Measurements from ENCODE around the gene HAUS7. TPM values are rescaled to one million over a fixed set of nuclear protein-coding genes. Genes with fewer than 3 reads are reported as not detected.
A peak's percentile ranks its signal among the peaks of the same experiment; 100 is the strongest.

HAUS7 gene
- total and polyA plus RNA-seq, 9 donors: 9.3 to 28.7 (median 18.7) TPM

GRCh38 chrX:153454901-153455550 is 15.3 kb downstream of the HAUS7 start:
- Histone ChIP-seq H3K9me3 (no peaks in the 10 kb centered on the region), H3K4me3 (no peak overlapping the region), H3K27me3 (no peaks in the 10 kb centered on the region), H3K27ac (no peak overlapping the region), H3K36me3 (no peaks in the 10 kb centered on the region), H3K4me1 (ENCODE audit: insufficient read depth) (no peaks in the 10 kb centered on the region)
- intact Hi-C loops (cut with DNase I): no loop called here
- DNase-seq: no peak
- TF ChIP-seq CTCF (IDR thresholded peaks at IDR 0.05) (no peak), EP300 (IDR thresholded peaks at IDR 0.05) (no peak), POLR2A (IDR thresholded peaks at IDR 0.05) (no peak)
- WGBS, 3 donors: 89 to 94% (median 92%) methylated on average over 16 of the region's 16 CpGs

DNA sequence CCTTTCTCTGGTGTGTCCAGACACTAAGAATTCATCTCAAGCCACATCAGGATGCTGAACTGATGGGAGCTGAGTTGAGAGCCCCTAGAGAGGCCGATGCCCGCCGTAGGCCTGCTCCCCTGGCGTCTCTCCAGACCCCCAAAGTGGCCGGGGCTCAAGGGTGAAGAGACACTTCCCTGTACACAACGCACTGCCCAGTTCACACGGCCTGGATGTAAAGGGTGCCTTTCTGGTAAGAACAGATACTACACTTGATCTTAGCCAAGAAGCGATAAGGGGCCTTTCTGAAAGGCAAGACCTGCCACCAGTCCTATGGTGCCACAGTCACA is 19.5 kb downstream of the HAUS7 start:
- intact Hi-C loops (cut with DNase I): no loop called here
- H3K9me3 ChIP-seq: no peaks in the 10 kb centered on the region
- no peaks in the 10 kb centered on the region for H3K4me1 ChIP-seq (ENCODE audit: insufficient read depth)
- DNase-seq: peak in 2 of 5 donors; percentile 11 to 12
- H3K27me3 ChIP-seq: no peaks in the 10 kb centered on the region
- TF ChIP-seq CTCF (IDR thresholded peaks at IDR 0.05) (no peak), EP300 (IDR thresholded peaks at IDR 0.05) (no peak), POLR2A (IDR thresholded peaks at IDR 0.05) (no peak)
- H3K36me3 ChIP-seq: no peaks in the 10 kb centered on the region
- 83 to 85% (median 85%) methylated on average over 8 of the region's 8 CpGs for WGBS, 3 donors
- no peak overlapping the region for H3K4me3 ChIP-seq
- H3K27ac ChIP-seq: no peak overlapping the region

- DNase-seq: peak in 1 of 5 donors; percentile 7
- TF ChIP-seq POLR2A (IDR thresholded peaks at IDR 0.05): no peak
- TF ChIP-seq CTCF (IDR thresholded peaks at IDR 0.05): no peak
- no peak for TF ChIP-seq EP300 (IDR thresholded peaks at IDR 0.05)
- H3K4me1 ChIP-seq (ENCODE audit: insufficient read depth): no peaks in the 10 kb centered on the region
- H3K4me3 ChIP-seq: no peak overlapping the region
- no peaks in the 10 kb centered on the region for H3K36me3 ChIP-seq
- H3K9me3 ChIP-seq: no peaks in the 10 kb centered on the region
- no peaks in the 10 kb centered on the region for H3K27me3 ChIP-seq
- 86 to 89% (median 86%) methylated on average over 25 to 26 of the region's 26 CpGs for WGBS, 3 donors
- H3K27ac ChIP-seq: no peak overlapping the region
- intact Hi-C loops (cut with DNase I): no loop called here
Measured at GRCh38 chrX:153450114-153450948, 20.0 kb downstream of the HAUS7 start.

DNA sequence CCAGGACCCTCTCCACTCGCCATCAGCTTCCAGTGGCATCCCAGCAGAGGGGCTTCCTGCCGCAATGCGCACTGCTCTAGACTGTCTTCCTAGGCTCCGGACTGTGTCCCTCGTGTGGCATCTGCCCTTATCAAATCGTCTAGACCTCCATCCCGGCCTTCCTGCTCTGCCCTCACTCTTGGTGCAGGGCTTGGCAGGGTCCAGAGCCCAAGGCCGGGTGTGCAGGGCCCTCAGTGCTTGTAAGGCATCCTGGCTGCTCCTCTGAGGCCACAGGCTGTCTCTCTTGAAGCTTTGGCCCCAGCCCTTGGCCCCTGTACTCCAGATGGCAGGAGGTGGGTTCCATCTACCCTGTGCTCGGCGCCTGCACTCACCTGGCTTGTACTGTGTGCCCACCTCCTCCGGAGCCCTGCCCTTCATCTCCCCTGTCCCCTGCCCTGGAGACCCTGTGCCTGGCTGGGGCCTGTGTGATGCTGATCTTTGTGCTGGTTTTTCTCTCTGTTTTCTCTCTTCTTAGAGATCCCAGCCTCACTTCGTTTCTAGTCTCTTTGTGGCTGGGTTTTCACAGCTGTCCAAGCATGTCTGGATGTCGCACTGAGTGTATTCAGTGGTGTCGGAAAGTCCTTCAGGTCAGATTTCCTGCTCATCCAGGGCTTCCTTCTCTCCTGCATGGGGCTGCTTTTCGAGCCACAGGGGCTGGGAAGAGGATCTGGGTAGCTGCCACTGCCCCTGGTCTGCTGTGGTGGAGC is 20.8 kb downstream of the HAUS7 start:
- no peaks in the 10 kb centered on the region for H3K9me3 ChIP-seq
- 76 to 84% (median 77%) methylated on average over 15 of the region's 15 CpGs for WGBS, 3 donors

More for the DNA sequence above, 20.8 kb downstream of the HAUS7 start:
- H3K36me3 ChIP-seq: no peaks in the 10 kb centered on the region
- H3K4me3 ChIP-seq: no peak overlapping the region
- DNase-seq: peak in 1 of 5 donors; percentile 11
- no peaks in the 10 kb centered on the region for H3K4me1 ChIP-seq (ENCODE audit: insufficient read depth)
- intact Hi-C loops (cut with DNase I): no loop called here
- no peaks in the 10 kb centered on the region for H3K27me3 ChIP-seq
- no peak overlapping the region for H3K27ac ChIP-seq
- TF ChIP-seq EP300 (IDR thresholded peaks at IDR 0.05): no peak
